IMR-90 (cell line): Measurements from ENCODE around the gene CROCC2. TPM values are rescaled to one million over a fixed set of nuclear protein-coding genes. Genes with fewer than 3 reads are reported as not detected.

ENCODE experiments used
- ATAC-seq: fragments of 200-7000 bp; cut with Tn5 transposase; 2 replicates; pipeline ENCODE4 v1.9.1; 2020; ENCODE audit warnings: low read depth, mild to moderate bottlenecking, moderate library complexity
- BruUV-seq: library from RNA; stranded (reverse); fragments of 400-500 nt; replicated peaks from 2 replicates; lab custom pipeline; 2021; lab: Mats Ljungman, UMichigan
- CTCF ChIA-PET: fragments of 300-600 bp; formaldehyde crosslinking; extraction: SDS; loops from one replicate; lab custom pipeline; 2021; ENCODE audit warnings: antibody characterized with exemption; lab: Yijun Ruan, JAX
- POLR2A ChIA-PET: fragments of 300-600 bp; sonication (Branson Sonifier 250); formaldehyde crosslinking; loops from one replicate; lab custom pipeline; 2022; ENCODE audit warnings: antibody characterized with exemption; ENCODE audit not compliant: unreplicated experiment; lab: Charles Lee
- DNase-seq: peaks from one replicate; pipeline ENCODE4 v3.0.0; 2013
- H2AFZ ChIP-seq: replicated peaks from 2 replicates; pipeline ENCODE3; 2013; ENCODE audit warnings: low read length, mild to moderate bottlenecking; ENCODE audit not compliant: poor library complexity
- H2AK5ac ChIP-seq: 2 replicates; pipeline ENCODE4 v1.6.1; 2013; ENCODE audit warnings: low read depth, low read length, inconsistent platforms
- H2AK9ac ChIP-seq: replicated peaks from 2 replicates; pipeline ENCODE3; 2013; ENCODE audit warnings: mild to moderate bottlenecking, low read depth, low read length, moderate library complexity; ENCODE audit not compliant: poor library complexity
- H2BK120ac ChIP-seq: 2 replicates; pipeline ENCODE4 v1.6.1; 2013; ENCODE audit warnings: low read depth, low read length, inconsistent platforms
- H2BK15ac ChIP-seq: 3 replicates; pipeline ENCODE4 v1.6.1; 2013; ENCODE audit warnings: low read depth, low read length, inconsistent platforms
- H2BK20ac ChIP-seq: 2 replicates; pipeline ENCODE4 v1.6.1; 2013; ENCODE audit warnings: low read depth, mild to moderate bottlenecking, inconsistent platforms, low read length, moderate library complexity
- H2BK5ac ChIP-seq: 2 replicates; pipeline ENCODE4 v1.6.1; 2013; ENCODE audit warnings: mild to moderate bottlenecking, low read depth, low read length, inconsistent platforms; ENCODE audit not compliant: poor library complexity, severe bottlenecking
- H3K14ac ChIP-seq: replicated peaks from 2 replicates; pipeline ENCODE4 v1.6.1; 2013; ENCODE audit warnings: low read depth, low read length, inconsistent platforms
- H3K18ac ChIP-seq: 2 replicates; pipeline ENCODE4 v1.6.1; 2013; ENCODE audit warnings: low read depth, low read length, control low read depth
- H3K23ac ChIP-seq: 2 replicates; pipeline ENCODE4 v1.6.1; 2013; ENCODE audit warnings: low read depth, low read length, inconsistent platforms
- H3K27ac ChIP-seq: 2 replicates; pipeline ENCODE4 v1.5.1; 2013; ENCODE audit warnings: mild to moderate bottlenecking, control low read depth, low read length; ENCODE audit not compliant: insufficient read depth
- H3K27me3 ChIP-seq: 2 replicates; pipeline ENCODE4 v1.6.1; 2013; ENCODE audit warnings: low read length; ENCODE audit not compliant: control insufficient read depth, insufficient read depth
- H3K36me3 ChIP-seq: 2 replicates; pipeline ENCODE4 v1.6.1; 2013; ENCODE audit warnings: low read length, mixed read lengths; ENCODE audit not compliant: control insufficient read depth, insufficient read depth
- H3K4ac ChIP-seq: 2 replicates; pipeline ENCODE4 v1.6.1; 2013; ENCODE audit warnings: low read depth, low read length, inconsistent platforms
- H3K4me1 ChIP-seq: 2 replicates; pipeline ENCODE4 v1.6.1; 2013; ENCODE audit warnings: low read length, mixed read lengths; ENCODE audit not compliant: control insufficient read depth, insufficient read depth
- H3K4me2 ChIP-seq: 2 replicates; pipeline ENCODE4 v1.6.1; 2013; ENCODE audit warnings: low read depth, mild to moderate bottlenecking, control low read depth, low read length, moderate library complexity
- H3K4me3 ChIP-seq: 2 replicates; pipeline ENCODE4 v1.5.1; 2013; ENCODE audit warnings: low read depth, mild to moderate bottlenecking, control low read depth, low read length, moderate library complexity; ENCODE audit not compliant: insufficient read depth
- H3K56ac ChIP-seq: 2 replicates; pipeline ENCODE4 v1.6.1; 2013; ENCODE audit warnings: low read length, inconsistent platforms; ENCODE audit not compliant: insufficient read depth; ENCODE audit errors: extremely low read depth
- H3K79me1 ChIP-seq, 2 experiments: 2 replicates each; pipeline ENCODE4 v1.6.1; 2013; ENCODE audit warnings: low read length in 2 of 2, inconsistent platforms in 1 of 2, low read depth in 1 of 2
- H3K9ac ChIP-seq: 2 replicates; pipeline ENCODE4 v1.6.1; 2013; ENCODE audit warnings: low read depth, low read length, control low read depth
- H3K9me1 ChIP-seq: 2 replicates; pipeline ENCODE4 v1.6.1; 2013; ENCODE audit warnings: low read length, inconsistent platforms; ENCODE audit not compliant: insufficient read depth
- H3K9me3 ChIP-seq: 2 replicates; pipeline ENCODE4 v1.6.1; 2013; ENCODE audit warnings: low read length; ENCODE audit not compliant: control insufficient read depth, insufficient read depth
- H4K20me1 ChIP-seq: 2 replicates; pipeline ENCODE4 v1.6.1; 2013; ENCODE audit warnings: low read length, inconsistent platforms; ENCODE audit not compliant: insufficient read depth
- H4K5ac ChIP-seq: 2 replicates; pipeline ENCODE4 v1.6.1; 2013; ENCODE audit warnings: mild to moderate bottlenecking, low read depth, low read length, control low read depth
- H4K8ac ChIP-seq, 2 experiments: 2 replicates each; pipeline ENCODE4 v1.6.1; 2013; ENCODE audit warnings: low read depth in 2 of 2, low read length in 2 of 2, control low read depth in 1 of 2, inconsistent platforms in 1 of 2
- H4K91ac ChIP-seq: 2 replicates; pipeline ENCODE4 v1.6.1; 2013; ENCODE audit warnings: low read depth, low read length, inconsistent platforms; ENCODE audit not compliant: insufficient read depth
- BHLHE40 ChIP-seq: fragments of 150-350 bp; IDR thresholded peaks from 2 replicates; pipeline ENCODE4 v1.6.1; 2016; ENCODE audit warnings: mild to moderate bottlenecking, low read depth, low read length
- FOS ChIP-seq: fragments of 150-350 bp; IDR thresholded peaks from 2 replicates; pipeline ENCODE4 v1.6.1; 2016; ENCODE audit warnings: low read depth, low read length
- MAZ ChIP-seq: IDR thresholded peaks from 2 replicates; pipeline ENCODE4 v1.6.1; 2012; ENCODE audit warnings: low read depth, mild to moderate bottlenecking, low read length, improper control_type of control experiment, moderate library complexity, borderline replicate concordance
- MXI1 ChIP-seq: IDR thresholded peaks from 2 replicates; pipeline ENCODE4 v1.6.1; 2012; ENCODE audit warnings: low read depth, mild to moderate bottlenecking, low read length, moderate library complexity, borderline replicate concordance
- NFE2L2 ChIP-seq: fragments of 150-350 bp; IDR thresholded peaks from 2 replicates; pipeline ENCODE4 v1.6.1; 2016; ENCODE audit warnings: low read depth, mild to moderate bottlenecking, low read length
- RAD21 ChIP-seq: IDR thresholded peaks from 2 replicates; pipeline ENCODE4 v1.6.1; 2012; ENCODE audit warnings: low read length, improper control_type of control experiment
- RCOR1 ChIP-seq: IDR thresholded peaks from 2 replicates; pipeline ENCODE4 v1.6.1; 2012; ENCODE audit warnings: mild to moderate bottlenecking, low read length, improper control_type of control experiment; ENCODE audit not compliant: insufficient replicate concordance
- RFX5 ChIP-seq: IDR thresholded peaks from 2 replicates; pipeline ENCODE4 v1.8.0; 2012; ENCODE audit warnings: low read depth, mild to moderate bottlenecking, low read length, moderate library complexity
- SMC3 ChIP-seq: fragments of 150-350 bp; IDR thresholded peaks from 2 replicates; pipeline ENCODE4 v1.6.1; 2016; ENCODE audit warnings: low read depth, mild to moderate bottlenecking, antibody characterized with exemption, low read length, moderate library complexity
- WGBS, 2 experiments: methylation state at CpG; one replicate each; pipeline versions ENCODE4 v1.1.5 to v1.1.7; 2013; ENCODE audit warnings: missing lambda C conversion rate in 2 of 2; ENCODE audit not compliant: insufficient read length in 1 of 2; ENCODE audit errors: extremely low coverage in 2 of 2; 5-methylcytosine and 5-hydroxymethylcytosine counted together
- dilution Hi-C: fragments of 300-500 bp; cut with HindIII; formaldehyde crosslinking; loops from one replicate; pipeline ENCODE4 v1.14.3; 2018; ENCODE audit warnings: low sequenced_read_pairs; ENCODE audit not compliant: unreplicated experiment
- in situ Hi-C: fragments of 300-500 bp; cut with MboI; formaldehyde crosslinking; loops from 3 replicates; pipeline ENCODE4 v1.14.3; 2019; ENCODE audit warnings: low sequenced_read_pairs, inconsistent platforms, mixed read lengths
- intact Hi-C: fragments of 100-400 bp; cut with micrococcal nuclease; formaldehyde crosslinking; loops from 2 replicates; pipeline ENCODE4 v1.10.0; 2022
- polyA plus RNA-seq, 3 experiments: library from polyadenylated mRNA; depleted of rRNA; stranded (reverse); fragments of >200 nt; gene quantifications; 2 replicates each; pipeline ENCODE4 v1.2.3, GENCODE V29; 2012; ENCODE audit warnings: low replicate concordance in 1 of 3
- total RNA-seq: library from RNA; depleted of rRNA; stranded (reverse); fragments of >200 nt; gene quantifications from 2 replicates; pipeline ENCODE4 v1.2.3, GENCODE V29; 2012

The CROCC2 gene
- total and polyA plus RNA-seq, 2 of the 4 experiments (the other 2 are of a cell fraction): not detected

DNA sequence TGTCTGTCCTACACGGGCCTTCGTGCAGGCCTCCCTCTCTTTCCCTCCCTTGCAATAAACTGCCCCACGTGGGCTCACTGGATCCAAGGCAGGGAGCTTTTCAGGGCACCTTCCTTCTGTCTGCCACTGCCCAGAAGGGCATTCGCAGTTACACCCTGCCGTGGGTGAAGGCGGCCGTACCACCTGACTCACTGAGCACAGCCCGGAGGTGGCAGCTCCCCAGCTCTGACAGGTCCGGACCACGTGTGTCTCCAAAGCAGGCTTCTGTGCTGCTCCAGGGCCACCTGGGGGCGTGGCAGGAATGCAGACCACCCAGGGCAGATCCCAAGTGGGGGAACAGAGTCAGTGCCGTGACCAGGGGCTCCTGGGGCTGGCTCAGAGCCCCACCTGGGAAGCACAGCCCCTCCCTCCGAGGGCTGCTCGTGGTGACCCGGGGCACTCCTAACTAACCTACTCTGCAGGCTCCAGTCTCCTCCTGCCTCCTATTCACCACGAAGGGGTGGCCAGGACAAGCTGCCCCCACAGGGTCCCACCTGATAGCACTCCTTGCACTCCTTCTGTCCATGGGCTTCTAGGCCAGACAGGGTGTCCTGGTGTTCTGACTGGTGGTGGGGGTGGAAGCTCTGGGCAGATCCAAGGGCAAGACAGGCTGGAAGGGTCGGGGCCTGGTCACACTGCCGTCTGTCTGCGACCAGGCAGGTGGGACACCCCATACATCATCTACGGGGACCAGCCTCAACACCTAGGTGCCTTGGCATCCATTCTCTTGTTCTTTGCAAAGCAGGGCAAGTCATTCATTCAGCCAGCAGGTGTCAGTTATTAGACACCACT lies 102.0 kb downstream of the CROCC2 start (continued):
- TF ChIP-seq NFE2L2: no peak

DNA sequence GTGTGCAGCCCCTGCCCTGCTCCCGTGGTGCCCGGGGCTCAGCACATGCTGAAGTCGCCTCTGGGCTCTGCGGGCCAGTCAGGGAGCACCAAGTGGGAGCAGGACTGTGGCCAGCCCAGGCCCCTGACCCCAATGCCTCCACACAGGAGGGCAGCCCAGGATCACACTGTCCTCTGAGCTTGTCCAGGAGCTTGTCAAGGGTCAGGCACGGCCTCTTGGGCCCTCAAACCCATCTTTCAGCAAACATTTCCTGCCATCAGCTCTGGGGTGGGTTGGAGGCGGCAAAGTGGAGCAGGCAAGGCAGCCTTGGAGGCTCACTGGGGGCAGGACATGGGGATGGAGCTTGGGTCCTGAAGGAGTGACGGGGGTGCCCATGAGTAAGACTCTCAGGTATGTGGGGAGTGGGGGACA lies 102.6 kb downstream of the CROCC2 start:
- Histone ChIP-seq H3K36me3 (peaks cover 3% of the 10 kb centered on the region; the same call in 1 of the 2 replicates), H2BK5ac (no peak overlapping the region), H3K14ac (no peak overlapping the region), H3K4ac (no peak overlapping the region), H2BK20ac (no peak overlapping the region), H3K4me1 (peaks cover 13% of the 10 kb centered on the region; the same call in 1 of the 2 replicates), H3K79me1 (peaks cover 0 to 5% of the 10 kb centered on the region in 2 experiments; a peak in 1 of 4 replicates), H3K27ac (no peak overlapping the region), H4K20me1 (no peaks in the 10 kb centered on the region), H3K9me1 (peaks cover 8% of the 10 kb centered on the region; the same call in 1 of the 2 replicates), H2AK9ac (no peak overlapping the region), H2BK15ac (no peak overlapping the region), H2BK120ac (no peak overlapping the region), H3K4me2 (no peak overlapping the region), H3K27me3 (no peaks in the 10 kb centered on the region), H3K9ac (no peak overlapping the region), H4K91ac (no peak overlapping the region), H4K8ac (no peak overlapping the region), H3K23ac (no peak overlapping the region), H2AFZ (peak overlapping the region; percentile 5), H2AK5ac (no peak overlapping the region), H4K5ac (no peak overlapping the region), H3K9me3 (peaks cover 11% of the 10 kb centered on the region), H3K56ac (no peak overlapping the region), H3K4me3 (no peak overlapping the region), H3K18ac (no peak overlapping the region)
- TF ChIP-seq RFX5 (no peak), MXI1 (no peak), NFE2L2 (no peak), SMC3 (no peak), BHLHE40 (no peak), MAZ (no peak), RAD21 (no peak), FOS (no peak), RCOR1 (no peak)
- CTCF ChIA-PET: no interaction called here
- in situ Hi-C loops (no loop called here), intact Hi-C loops (no loop called here), dilution Hi-C loops (no loop called here)
- 96% methylated on average over 4 of the region's 7 CpGs; no CpG with 5 or more reads in 1 of the 2 experiments for WGBS, 2 experiments
- POLR2A ChIA-PET: no interaction called here
- ATAC-seq: no peak
- no TSS peak for BruUV-seq
- no peak for DNase-seq
